NCI-H1105 (cell line): ENCODE data around the gene KCNQ1.

Experiments used
- DNase-seq: peaks from one replicate; lab custom pipeline; 2025; lab: John Stamatoyannopoulos, UW

The KCNQ1 gene

DNA sequence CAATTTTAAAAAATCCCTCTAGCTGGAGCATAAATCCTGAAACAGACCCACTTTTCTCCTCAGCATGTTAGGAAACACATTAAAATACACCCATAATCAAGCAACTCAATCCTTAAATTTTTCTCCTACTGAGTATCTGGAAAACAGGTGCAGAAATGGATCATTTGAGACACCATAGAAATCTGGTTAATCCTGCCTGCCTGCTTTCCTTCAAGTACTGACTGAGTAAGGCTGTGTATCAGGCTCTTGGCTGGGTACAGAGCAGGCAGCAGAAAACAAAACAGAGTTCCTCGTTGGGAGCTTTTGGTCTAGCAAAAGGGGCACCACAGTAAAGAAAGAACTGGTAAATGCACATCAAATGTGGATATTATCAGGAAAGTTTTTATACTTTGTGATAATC is 253.1 kb downstream of the KCNQ1 start:
- no peak for DNase-seq

DNA sequence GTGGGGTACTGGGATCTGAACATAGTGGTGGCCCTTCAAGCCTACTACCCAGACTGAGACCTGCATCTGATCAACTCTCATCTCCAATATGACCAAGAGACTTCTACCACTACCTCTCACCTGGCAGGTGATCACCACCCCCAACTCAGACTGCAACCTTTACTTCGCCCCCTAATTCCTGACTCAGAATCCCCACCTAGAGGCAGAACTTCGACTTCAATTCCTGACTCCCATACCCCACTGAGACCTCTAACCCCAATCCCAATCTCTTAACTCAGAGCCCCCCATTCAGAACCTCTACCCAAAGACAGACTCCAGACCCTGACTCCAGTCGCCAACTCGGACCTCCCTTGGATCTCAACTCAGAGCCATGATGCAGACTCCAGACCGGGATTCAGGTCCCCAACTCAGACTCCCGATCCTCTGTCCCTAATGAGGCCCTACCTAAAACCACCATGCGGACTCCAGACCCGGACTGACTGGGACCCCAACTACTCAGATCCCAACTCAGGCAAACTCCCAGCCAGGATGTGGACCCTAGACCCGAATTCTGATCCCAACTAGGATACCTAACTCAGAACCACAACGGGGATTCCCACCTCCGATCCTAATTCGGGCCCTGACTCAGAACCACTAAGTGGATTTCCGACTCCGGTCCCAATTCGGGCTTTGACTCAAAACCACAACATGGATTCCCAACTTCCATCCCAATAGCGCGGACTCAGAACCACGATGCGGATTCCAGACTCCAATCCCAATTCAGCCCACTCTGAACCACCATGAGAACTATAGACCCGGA is 253.8 kb downstream of the KCNQ1 start:
- no peak for DNase-seq

DNA sequence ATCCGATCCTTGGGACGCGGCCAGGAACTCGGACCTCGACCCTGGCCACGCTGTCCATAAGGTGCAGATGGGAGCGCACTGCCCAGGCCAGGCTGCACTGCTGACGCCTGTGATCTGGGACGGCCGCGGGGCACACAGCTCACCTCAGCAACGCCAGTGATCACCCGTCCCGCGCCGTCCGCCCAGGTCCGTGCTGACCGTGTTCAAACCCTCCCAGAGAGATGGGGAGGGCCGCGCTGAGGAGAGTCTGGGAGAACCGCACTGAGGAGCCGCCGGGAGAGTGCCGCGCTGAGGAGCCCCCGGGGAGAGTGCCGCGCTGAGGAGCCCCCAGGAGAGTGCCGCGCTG is 254.3 kb downstream of the KCNQ1 start:
- DNase-seq: no peak

DNA sequence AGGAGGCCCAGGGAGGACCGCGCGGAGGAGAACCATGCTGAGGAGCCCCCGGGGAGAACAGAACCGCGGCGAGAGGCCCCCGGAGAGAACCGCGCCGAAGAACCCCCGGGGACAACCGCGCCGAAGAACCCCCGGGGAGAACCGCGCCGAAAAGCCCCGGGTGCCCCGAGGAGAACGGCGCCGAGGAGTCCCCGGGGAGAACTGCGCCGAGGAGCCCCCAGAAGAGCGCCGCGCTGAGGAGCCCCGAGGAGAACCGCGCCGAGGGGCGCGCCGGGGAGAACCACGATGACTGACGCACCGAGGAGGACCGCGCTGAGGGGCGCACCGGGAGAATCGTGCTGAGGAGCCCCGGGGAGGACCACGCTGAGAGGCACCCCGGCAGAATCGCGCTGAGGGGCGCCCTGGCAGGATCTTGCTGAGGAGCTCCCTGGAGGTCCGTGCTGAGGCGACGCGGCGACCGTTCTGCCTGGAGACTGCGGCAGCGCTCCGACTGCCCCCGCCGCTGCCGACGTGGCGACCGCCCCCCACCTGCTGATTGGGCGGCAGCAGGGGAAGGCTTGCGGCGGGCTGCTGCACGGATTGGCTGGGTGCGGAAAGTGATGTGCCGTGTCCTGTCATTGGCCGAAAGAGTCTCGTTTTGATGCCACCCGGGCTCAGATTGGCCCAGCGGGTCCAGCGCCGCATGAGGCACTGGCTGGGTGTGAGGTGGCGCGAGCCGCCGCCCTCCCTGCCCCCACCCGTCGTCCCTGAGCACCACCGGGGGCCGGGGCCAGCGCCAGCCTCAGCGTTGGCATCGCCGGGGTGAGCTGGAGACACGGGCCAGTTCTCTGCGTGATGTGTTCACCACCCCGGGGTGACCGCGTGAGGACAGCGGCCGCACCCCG is 255.0 kb downstream of the KCNQ1 start, which contains the start of gene KCNQ1OT1:
Gene KCNQ1OT1 (minus strand): TSS at position 464 of the 884 bp plus-strand sequence.
- DNase-seq: peak; percentile 83

DNA sequence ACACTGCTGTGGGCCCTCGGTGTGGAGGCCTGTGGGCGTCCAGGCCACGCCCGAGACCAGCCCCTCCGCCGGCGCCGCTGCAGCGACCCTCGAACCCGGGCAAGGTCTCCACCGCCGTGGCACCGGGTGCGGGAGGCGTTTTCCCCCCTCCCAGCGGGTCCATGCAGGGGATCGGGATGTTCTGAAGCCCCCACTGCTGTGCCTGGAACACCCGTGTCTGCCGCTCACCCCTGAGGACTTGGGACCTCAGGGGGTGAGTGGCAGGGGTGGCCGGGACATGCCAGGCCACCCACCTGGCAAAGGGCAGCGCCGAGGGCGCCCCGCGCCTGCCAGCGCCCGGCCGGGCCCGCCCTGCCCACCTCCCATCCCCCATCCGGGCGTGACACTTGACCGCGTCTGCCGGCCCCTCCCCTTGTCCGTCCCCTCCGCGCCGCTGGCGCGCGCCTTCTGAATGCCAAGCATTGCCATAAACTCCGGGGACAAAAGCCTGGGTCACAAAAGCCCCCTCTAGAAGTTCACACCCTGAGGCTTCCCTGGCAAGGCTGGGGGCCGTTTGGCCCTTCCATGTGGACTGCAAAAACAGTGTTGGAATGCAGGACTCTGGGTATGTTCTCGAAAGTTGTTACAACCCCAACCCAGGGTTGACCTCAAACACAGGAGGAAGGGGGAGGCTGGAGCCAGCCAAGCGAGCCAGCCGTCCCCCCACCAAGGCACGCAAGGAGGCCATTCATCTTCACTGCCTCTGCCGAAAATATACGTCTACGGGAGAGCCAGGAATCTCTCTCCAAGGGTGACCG is 255.8 kb downstream of the KCNQ1 start:
- DNase-seq: no peak

DNA sequence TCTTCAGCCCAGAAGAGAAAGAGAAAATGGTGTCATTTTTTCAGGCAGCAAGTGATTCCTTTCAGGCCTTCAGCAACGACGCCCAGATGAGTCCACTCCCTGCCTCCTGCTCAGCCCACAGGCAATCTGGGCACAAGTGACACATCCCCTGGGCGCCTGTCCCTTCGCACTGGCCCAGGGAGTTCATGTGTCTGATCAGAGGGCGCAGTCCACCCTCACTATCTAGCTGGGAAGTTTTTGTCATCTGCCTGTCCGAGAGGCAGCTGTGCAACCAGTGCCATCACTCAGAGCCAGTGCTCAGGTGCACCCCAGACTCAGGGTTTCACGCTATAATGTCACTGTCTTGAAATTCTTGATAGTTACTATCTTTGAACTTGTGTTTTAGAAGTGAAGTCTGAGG is 256.4 kb downstream of the KCNQ1 start:
- DNase-seq: no peak

DNA sequence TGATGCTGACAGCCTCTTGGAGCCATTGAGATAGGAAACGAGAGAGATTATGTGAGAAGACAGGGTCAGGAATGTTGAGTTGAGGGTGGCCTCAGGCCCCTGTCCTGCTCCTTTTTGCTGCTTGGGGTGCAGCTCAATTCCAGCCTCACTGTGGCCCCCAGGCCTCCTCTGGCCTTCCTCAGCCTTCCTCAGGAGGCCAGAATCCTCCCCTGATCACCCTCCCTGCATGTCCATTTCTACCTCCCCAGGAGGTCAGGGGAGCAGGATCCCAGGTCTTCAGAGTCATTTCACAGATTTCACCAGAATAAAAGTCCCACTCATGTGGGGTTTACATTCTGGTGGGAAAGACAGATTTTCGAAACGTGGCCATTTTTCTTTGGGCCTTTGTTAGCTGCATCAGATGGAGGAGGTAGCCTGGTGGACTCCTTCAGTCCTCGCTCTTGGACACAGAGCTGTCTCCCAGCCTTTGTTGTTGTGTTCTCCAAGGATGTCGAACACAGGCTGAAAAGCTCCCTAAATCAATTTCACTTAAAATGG is 257.2 kb downstream of the KCNQ1 start:
- DNase-seq: no peak

DNA sequence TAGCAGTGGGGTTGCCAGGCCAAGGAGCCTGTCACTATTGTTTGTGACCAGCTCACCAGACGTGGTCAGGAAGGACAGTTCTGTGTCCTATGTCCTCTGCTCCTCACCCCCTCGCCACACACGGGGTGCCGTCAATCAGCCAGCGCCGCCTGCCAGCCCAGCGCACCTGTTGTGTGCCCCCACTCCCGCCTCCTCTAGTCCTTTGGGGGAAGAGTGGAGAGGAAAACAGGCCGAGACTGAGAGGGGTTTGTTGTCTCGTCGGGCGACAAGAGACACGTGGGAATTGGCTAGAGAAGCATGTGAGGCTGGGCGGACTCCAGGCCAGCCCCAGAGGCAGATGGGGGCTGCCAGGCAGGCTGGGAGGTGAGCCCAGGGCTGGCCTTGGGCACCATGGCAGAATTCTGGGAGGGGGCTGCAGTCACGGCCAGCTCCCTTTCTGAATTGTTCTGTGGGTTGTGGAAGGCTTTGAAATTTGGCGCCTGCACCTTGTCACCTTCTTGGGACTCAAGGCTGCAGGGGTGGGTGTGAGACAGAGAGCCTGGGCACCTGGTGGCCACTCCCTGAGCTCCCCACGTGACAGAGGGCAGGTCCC is 258.1 kb downstream of the KCNQ1 start:
- DNase-seq: no peak

DNA sequence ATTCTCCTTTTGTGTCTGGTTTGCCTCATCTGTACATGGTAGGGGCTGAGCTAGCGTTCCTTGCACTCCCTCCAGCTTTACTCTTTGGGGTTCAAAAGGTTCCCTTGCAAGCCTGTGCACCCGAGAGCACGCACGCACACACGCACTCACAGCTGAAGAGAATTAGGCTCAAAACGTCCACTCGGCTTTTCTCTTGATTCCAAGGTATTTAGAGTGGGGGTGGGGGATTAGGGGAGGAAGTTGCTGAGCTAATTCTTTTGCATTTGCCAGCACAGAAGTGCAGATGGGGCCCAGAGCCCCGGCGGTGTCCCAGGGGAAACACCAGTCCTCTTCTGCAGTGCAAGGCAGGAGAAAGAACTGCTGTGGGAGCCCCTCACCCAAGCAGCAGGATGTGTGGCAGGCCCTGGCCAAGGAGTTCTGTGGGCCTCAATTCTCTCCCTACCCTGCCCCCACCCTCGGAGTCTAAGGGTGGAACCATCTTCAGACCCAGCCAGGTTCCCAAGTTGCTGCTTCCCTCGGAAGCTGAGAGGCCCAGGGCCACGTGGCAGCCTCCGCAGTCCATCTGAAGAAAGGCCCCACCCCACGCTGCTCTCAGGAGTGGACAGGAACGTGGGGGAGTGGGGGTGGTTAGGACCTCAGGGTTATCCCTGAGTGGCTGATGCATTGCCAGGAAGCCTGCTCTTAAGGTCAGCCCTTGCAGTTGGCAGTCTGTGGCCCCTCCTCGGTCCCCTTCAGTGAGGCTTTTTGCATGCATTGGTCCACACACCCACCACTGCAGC is 258.7 kb downstream of the KCNQ1 start:
- no peak for DNase-seq

DNA sequence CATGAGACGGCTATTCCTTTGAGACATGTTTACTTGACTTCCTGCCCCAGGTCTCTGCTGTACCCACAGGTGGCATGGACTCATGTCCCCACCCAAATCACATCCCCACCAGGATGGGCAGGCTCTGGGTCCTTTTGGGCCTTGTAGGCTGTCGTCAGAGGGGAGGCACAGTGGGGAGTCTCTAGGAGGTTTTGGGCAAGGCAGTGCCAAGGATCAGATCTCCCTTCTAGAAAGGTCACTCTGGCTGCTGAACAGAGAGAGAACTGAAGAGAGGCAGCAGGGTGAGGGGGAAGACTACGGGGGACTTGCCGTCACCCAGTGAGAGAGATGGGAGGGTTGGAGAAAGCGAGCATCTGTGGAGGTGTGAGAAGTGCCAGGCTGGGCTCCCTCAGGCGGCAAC is 259.5 kb downstream of the KCNQ1 start:
- no peak for DNase-seq

DNA sequence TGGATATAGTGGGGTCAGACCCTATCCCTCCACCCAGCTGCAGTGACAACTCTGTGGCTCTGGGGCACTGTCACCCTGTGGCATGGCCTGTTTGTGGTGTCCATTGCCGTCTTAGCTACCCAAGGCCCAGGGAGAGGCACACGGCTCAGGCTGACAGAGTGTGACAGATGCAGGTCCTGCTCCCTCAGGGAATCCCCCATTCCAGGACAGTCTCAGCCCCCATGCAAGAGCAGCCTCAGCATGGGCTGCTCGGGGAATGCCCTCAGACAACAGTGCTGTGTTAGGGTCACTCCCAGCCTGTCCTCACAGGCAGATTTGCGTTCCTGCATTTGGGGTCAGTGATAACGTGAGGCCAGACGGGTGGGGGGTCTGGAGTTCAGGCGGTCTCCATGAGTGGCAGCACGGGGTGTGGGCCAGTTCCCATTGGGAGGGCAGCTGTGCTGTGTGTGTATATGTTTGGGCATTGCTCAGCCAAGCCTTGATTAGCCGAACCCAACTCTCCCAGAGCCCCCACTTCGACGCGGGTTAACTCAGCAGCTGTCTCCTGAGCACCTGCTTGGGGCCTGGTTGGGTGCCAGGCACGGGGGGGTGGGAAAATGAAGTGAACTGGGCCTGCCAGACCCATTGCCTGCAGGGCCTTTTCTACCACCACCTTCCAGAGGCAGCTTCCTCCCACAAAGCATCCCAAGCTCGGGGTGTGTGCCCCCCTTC is 260.2 kb downstream of the KCNQ1 start:
- no peak for DNase-seq

DNA sequence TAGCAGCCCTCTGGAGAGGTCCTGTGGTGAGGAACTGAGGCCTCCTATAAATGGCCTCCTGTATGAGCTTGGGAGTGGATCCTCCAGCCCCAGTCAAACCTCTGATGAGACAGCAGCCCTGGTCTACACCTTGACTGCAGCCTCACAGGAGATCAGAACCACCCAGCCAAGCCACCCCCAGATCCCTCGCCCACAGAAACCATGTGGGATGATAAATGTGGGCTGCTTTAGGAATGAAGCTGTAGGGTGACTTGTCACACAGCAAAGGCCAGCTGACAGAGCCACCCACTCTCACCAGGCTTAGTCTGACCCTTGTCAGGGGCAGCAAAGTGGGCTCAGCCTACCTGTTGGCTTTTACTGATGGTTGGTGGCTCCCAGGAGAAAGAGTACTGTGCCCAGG is 261.5 kb downstream of the KCNQ1 start:
- no peak for DNase-seq

DNA sequence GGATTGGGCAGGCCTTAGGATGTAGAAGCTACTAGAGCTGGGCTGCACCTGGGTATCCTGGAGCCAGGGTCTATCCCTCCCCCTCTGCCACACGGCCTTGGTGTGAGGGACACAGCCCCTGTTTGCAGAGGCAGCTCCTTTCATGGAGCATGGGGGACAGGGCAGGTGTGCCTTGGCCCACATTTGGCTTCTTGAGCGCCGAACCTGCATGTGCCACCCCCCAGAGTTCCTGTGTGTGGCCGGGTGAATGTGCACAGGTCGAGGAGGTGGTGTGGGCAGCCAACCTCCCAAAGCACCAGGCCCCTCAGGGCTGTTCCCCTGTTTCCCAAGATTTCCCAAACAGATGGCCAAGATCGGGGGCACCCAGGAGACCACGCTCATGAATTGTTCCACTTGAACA is 262.9 kb downstream of the KCNQ1 start:
- DNase-seq: no peak

DNA sequence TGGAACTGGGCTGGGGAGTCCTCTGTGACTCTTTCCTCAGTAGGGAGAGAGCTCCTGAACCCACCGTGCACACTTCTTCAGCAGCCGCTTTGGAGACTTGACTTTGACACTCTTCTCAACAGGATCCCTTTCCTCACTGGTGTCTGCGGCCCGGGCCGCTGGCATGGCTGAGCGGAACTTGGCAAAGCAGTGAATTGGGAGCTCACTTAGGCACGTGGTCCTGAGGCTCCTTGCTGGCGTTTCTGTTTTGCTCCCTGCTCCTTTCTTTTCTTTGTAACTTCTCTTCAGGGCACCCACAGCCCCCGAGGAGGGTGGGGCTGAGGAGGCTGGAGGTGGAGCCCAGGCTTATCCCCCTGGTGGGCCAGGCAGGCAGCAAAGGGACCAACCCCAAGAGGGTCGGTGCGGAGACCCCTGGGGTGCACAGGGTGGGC is 263.4 kb downstream of the KCNQ1 start:
- DNase-seq: no peak

DNA sequence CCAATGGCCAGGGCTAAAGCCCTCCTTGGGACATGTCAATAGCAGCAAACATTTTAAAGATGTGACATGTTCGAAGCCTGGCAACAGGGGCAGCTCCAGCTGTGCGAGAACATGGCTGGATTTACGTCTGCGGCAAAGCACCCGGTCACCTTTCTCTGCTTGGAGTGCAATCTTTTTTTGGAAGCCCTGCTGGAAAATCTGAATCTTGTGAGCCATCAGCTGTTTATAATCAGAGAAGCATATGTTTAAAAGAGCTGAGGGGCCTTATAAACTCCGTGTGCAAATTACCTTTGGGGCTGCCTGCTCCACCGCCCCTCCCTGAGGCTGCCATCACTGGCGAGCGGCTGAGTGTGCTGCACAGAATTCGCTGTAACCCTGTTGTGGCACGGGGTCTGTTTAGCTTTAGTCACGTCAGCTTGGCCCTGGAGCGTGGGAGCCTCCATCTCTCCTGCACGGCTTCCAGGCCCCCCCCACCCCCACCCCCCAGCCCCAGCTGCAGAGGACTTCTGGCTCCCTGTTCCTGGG is 264.0 kb downstream of the KCNQ1 start:
- no peak for DNase-seq

DNA sequence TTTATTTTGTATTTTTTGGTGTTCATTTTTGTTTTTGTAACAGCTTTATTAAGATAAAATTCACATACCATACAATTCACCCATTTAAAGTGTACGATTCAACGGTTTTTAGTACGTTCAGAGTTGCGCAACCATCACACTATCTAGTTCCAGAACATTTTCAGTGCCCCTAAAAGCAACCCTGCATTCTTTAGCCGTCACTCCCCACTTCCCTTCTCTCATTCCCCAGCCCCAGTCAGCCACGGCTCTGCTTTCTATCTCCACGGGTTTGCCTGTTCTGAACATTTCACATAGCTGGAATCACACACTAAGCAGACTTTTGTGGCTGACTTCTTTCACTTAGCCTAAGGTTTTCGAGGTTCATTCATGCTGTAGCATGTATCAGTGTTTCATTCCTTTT is 264.6 kb downstream of the KCNQ1 start:
- DNase-seq: no peak

DNA sequence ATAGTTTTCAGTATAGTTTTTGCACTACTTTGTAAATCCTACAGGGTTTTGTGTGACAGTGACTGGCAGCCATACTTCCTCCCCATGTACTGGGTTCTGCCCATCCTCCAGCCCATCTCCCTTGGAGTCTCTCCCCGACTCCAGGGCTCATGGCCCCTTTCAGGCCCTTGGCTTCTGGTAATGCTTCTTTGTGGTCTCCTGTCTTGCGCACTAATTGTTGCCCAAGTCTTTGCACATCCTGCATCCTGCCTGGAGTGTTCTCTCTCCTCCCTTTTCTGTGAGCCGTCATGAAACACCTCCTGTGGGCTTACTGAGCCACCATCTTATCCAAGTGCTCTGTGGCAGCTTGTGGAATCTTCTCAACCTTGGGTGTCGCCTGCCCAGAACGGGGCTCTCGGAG is 266.4 kb downstream of the KCNQ1 start:
- DNase-seq: no peak

DNA sequence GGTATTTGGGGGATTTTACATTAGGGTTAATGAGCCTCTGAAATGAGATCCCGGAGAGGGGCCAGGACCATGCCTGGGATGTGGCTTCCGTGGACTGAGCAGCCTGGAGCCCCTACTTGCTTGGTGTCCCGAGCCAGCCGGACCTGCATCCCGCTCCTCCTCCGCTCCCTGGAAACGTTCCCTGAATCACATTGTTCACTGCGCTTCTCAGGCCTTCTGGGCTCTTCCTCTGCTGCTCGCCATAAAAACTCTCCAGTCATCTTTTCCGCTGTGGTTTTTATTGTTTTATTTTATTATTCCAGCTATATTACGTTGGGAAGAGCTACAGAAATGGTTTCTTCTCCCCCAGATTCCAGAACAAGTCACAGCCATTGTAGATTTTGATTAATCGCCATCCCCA is 268.3 kb downstream of the KCNQ1 start:
- DNase-seq: no peak

DNA sequence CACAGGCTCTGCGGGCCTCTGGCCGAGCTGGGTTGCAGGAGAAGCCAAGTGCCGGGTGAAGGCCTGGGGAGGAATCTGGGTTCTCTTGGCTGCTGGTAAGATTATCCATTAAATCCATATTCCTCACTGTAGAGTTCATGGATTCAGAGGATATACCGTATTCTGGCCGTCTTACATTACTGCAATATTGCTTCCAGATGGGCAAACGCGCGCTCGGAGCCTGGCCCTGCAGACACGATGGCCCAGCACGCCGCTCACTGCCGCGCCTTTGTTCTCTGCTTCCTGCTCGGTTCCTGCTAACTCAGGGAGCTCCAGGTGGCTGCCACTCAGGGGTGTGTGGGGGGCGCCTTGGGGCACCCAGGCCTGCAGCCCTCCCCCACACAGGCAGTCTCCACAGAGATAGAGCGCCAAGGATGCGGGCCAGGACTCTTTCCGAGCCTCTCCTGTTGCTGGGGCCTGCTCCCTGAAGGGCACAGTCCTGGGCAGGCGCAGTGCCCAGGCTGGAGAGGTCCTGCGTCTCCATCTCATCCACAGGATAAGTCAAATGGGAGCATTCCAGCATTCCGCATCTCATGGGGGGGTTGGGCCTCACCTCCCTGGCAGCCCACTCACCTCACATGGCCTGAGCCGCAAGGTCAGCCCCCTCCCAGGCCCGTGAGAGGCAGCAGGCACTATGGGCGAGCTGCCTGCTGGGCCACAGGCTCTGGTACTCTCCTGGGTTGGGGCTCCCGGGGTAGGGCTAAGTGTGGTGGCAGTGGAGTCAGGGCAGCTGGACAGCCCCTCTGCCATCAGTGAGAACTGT is 269.1 kb downstream of the KCNQ1 start:
- DNase-seq: no peak
